Renal cortex interstitium (tissue), 11 donors: ENCODE data around the gene SPATA33. TPM values are rescaled to one million over a fixed set of nuclear protein-coding genes. Genes with fewer than 3 reads are reported as not detected.
A peak's percentile ranks its signal among the peaks of the same experiment; 100 is the strongest.

Experiments
- DNase-seq, 11 donors: peaks; one replicate each; pipeline ENCODE4 v3.0.0-alpha.2; 2013; ENCODE audit warnings: low read depth in 9 of 11, low spot score in 4 of 11; ENCODE audit errors: extremely low read depth in 1 of 11
- polyA plus RNA-seq, 3 donors: library from polyadenylated mRNA; unstranded; fragments of 120-200 nt; gene quantifications; one replicate each; pipeline ENCODE4 v1.2.1, GENCODE V29; 2013; ENCODE audit not compliant: insufficient read length in 3 of 3

Gene SPATA33
- polyA plus RNA-seq, 3 donors: 16.5 to 17.2 (median 16.6) TPM

DNA sequence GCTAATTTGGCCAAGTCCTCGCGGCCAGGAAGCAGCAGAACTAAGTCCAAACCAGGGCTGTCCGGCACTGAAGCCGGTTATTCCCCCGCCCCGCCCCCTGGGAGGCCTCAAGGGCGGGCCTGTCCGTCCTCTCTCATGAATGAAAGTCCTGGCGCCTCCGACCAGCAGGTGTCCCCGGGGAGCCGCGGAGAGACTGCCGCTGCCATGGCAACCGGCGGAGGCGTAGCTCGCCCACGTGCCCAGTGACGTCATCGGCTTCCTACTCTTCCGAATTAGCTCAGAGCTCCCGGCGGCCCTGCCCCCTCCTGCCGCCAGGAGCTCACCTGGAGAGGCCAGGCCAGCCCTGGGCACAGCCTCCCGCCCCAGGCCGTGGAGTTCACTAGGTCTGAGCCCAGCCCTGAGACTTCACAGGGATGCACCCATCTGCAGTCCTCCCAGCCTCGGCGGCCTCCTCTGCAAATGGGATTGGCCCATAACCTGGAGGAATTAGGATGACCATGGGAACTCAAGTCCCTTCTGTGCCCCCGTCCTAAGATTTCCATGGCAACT, 42.5 kb downstream of the SPATA33 start:
- peak in 10 of 11 donors; percentile 90 to 97 (median 96) for DNase-seq

GRCh38 chr16:89700649-89701424, 43.2 kb downstream of the SPATA33 start:
- peak in 3 of 11 donors; percentile 29 to 49 (median 46) for DNase-seq

DNA sequence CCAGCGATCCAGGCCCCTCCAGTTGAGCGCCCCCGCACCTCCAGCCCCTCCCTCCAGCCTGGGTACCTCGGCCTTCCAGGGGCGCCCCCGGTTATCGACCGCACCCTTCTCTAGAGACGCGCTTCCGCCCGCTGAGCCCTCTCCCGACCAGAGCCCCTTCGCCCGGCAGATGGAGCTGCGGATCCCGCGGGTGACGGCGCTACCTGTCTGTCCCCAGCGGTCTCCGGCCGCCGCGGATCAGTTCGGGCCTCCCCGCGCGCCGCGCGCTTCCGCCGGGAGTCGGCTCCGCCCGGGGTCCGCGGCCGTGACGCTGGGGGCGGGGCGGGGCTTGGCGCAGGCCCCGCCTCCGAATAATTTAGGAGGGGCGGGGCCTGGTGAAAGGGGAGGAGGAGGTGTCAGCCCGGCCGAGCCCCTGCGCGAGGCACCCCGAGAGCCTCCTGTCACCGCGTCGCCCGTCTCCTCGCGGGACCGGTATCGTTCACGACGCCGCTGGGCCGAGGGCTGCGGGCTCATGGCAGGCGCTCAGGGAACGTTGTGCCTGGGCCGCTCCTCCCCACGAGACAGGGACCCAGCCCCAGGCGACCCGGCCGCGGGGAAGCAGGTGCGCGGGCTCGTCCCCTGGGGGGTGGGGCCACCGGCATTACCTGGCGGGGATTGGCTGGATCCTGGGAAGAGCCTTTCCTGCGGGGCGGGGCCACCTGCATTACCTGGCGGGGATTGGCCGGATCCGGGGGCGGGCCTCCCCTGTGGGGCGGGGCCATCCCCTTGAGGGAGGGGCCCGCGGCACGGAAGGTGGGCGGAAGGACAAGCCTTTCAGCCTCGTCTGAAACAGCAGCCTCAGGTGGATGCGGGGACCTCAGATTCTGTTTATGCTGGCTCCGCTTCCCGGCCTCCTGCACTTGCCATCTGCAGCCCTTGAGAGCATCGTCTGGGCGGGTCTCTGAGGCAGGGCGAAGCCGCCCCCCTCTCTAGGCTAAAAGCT, 44.1 kb downstream of the SPATA33 start, which contains the start of gene SPATA2L:
Gene SPATA2L, minus strand, starts transcription at position 281 of the 982 bp plus-strand sequence. CDS start 473 bp downstream, outside the sequence.
- peak in 10 of 11 donors; percentile 79 to 92 (median 87) for DNase-seq

- no peak for DNase-seq
Measured at GRCh38 chr16:89704281-89704680, 46.6 kb downstream of the SPATA33 start.

DNA sequence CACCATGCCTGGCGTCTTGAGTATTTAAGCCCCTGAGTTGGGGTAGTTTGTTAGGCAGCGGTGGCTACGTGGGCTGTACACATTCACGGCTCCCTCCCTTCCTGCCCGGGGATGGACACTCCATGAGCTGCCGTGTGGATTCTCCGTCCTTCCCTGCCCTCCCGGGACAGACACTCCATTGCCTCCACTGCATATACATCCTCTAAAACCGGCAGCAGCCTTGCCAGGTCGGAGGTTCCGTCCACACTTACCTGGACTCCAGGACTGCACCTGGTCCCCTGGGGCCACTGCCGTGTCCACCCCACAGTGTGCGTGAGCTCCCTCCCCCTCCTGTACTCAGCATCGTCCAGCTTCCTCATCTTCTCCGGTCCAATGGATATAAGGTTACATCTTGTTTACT, 47.4 kb downstream of the SPATA33 start:
- DNase-seq: no peak

GRCh38 chr16:89706518-89707260, 49.1 kb downstream of the SPATA33 start:
- no peak for DNase-seq

DNA sequence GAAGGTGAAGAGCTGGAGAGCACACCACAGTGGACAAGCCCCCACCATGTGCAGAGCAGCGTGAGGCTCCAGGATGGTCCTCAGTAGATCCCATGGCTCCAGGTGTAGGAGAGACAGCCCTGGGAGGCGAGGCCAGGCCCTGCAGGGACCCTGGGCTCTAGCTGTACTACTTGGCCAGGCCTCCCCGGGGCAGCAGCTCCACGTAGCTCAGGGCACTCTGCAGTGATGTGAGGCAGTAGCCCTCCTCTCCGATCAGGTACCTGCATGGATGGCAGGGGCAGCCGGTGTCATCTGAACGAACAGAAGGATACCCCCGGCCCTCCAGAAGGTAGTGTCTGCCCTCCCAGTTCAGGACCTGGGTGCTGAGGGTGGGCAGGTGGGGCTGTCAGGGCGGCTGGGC, 50.1 kb downstream of the SPATA33 start:
- DNase-seq: no peak

DNA sequence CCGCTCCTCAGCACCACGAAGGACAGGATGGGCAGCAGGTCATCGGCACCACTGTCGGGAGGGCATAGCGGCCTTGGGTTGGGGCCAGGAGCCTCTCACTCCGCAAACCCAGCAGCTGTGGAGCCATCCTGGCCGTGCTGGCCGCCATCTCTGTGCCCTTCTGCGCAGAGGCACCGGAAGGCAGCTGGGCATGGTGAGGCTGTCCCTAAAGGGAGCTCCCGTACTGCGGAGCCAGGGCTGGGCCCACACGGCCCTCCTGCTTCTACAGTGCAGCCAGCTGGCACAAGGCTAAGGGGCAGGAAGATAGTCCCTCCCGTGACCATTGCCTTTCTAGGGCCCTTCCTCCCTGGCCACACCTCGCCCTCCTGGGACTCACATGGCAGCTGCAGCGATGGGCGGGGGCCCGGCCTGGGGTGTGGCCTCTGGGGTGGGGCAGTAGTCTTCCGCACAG, 50.9 kb downstream of the SPATA33 start:
- DNase-seq: no peak

DNA sequence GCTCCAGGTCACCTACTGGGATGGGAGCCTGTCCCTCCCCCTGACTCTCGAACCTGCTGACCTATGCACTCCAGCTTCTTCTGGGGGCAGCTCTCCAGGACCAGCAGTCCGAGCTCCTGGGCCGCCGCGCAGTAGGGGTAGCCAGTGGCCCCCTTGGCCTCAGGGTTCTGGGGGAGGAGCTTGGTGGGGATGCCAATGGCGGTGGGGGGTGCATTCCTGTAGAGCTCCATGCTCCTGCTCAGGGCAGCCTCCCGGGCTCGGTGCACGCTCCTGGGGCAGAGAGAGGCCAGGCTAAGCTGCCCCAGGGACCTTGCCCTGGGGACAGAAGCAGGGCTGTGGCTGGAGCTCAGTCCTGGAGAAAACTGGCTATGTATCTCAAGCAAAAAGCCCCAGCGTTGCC, 51.5 kb downstream of the SPATA33 start:
- DNase-seq: no peak

- no peak for DNase-seq
Measured at GRCh38 chr16:89709716-89710432, 52.2 kb downstream of the SPATA33 start.

- DNase-seq: peak in 2 of 11 donors; percentile 5 to 12
Measured at GRCh38 chr16:89710709-89711564, 53.3 kb downstream of the SPATA33 start.

DNA sequence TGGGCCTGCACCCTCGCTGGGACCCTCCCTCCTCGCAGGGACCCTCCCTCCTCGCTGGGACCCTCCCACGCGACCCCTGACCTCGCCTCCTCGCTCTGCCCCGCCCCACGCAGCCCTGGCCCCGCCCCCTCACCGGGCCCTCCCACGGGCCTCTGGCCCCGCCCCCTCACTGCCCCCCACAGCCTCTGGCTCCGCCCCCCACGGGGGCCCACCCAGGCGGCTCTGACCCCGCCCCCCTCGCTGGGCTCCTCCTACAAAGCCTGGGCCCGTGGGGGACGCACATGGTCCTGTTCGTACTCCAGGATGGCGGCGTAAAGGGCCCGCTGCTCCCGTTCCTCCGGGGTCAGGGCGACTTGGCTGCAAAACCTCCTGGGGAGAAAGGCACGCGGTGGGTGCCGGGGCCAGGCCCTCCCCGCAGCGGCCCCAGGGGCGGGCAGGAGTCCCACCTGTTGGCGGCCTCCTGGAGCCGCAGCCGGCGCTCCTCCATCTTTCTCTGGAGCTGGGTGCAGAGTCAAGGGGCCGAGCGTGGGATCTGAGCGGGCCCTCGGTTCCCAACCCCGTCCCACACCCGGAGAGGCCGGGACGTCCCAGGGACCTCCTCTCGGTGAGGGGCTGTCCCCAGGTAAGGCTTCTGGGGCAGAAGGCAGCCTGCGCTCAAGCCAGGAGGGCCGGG, 54.1 kb downstream of the SPATA33 start:
- DNase-seq: peak in 1 of 11 donors; percentile 38

GRCh38 chr16:89712274-89712781, 54.7 kb downstream of the SPATA33 start:
- peak in 1 of 11 donors; percentile 1 for DNase-seq

- no peak for DNase-seq
Measured at GRCh38 chr16:89716493-89716892, 58.9 kb downstream of the SPATA33 start.

GRCh38 chr16:89716916-89717687, 59.5 kb downstream of the SPATA33 start:
- no peak for DNase-seq
